OCI-LY7 (cell line): ENCODE measurements around the gene PXMP4.

ENCODE experiments used
- CTCF ChIP-seq: fragments of 200-600 bp; sonication (generic); conservative IDR thresholded peaks from 2 replicates; pipeline ENCODE4 v1.5.1; 2014; ENCODE audit warnings: mild to moderate bottlenecking, antibody characterized with exemption, low read length, moderate library complexity, mixed read lengths
- EZH2phosphoT487 ChIP-seq: fragments of 200-600 bp; sonication (generic); IDR thresholded peaks from 2 replicates; pipeline ENCODE4 v1.6.1; 2018; ENCODE audit warnings: low read depth, borderline replicate concordance, mild to moderate bottlenecking, mixed run types, antibody characterized with exemption, low read length, moderate library complexity, mixed read lengths

GRCh38 chr20:33689973-33690372, 30.1 kb downstream of the PXMP4 start:
- TF ChIP-seq CTCF (no peak), EZH2phosphoT487 (no peak)
